ENCODE data around the gene KIAA1671. TPM values are rescaled to one million over a fixed set of nuclear protein-coding genes. Genes with fewer than 3 reads are reported as not detected.

Gene KIAA1671
- polyA plus RNA-seq, 1 donor from 2014 or later: 3.0 TPM

GRCh38 chr22:24994070-24994763 lies 41.7 kb downstream of the KIAA1671 start:
- no peaks in the 10 kb centered on the region for H3K36me3 ChIP-seq (ENCODE audit: insufficient read depth, low read length)
- H3K9me3 ChIP-seq (ENCODE audit: low read length): no peaks in the 10 kb centered on the region
- H3K9ac ChIP-seq (ENCODE audit: low read length): no peak overlapping the region
- no peak overlapping the region for H3K27ac ChIP-seq (ENCODE audit: low read length)
- no peak overlapping the region for H2AFZ ChIP-seq (ENCODE audit: low read depth, low read length)
- H3F3A ChIP-seq (ENCODE audit: insufficient read depth, low read length, poor library complexity, severe bottlenecking): no peaks in the 10 kb centered on the region
- H4K20me1 ChIP-seq (ENCODE audit: insufficient read depth): no peaks in the 10 kb centered on the region
- H3K4me3 ChIP-seq (ENCODE audit: low read length): no peak overlapping the region
- TF ChIP-seq EP300 (conservative IDR thresholded peaks at IDR 0.05; ENCODE audit: poor library complexity, severe bottlenecking) (no peak), CTCF (IDR thresholded peaks at IDR 0.05; ENCODE audit: poor library complexity, severe bottlenecking) (no peak), SMC3 (conservative IDR thresholded peaks at IDR 0.05; ENCODE audit: poor library complexity) (no peak), POLR2AphosphoS5 (IDR thresholded peaks at IDR 0.05) (no peak), TAF1 (IDR thresholded peaks at IDR 0.05; ENCODE audit: low read depth) (no peak), EZH2 (IDR thresholded peaks at IDR 0.05; ENCODE audit: borderline replicate concordance, insufficient read depth, low read length, poor library complexity, severe bottlenecking) (no peak), REST (IDR thresholded peaks at IDR 0.05; ENCODE audit: borderline replicate concordance) (no peak), MXI1 (conservative IDR thresholded peaks at IDR 0.05; ENCODE audit: poor library complexity, severe bottlenecking) (no peak), RAD21 (conservative IDR thresholded peaks at IDR 0.05) (no peak)
- H3K27me3 ChIP-seq (ENCODE audit: insufficient read depth, low read depth, low read length): no peaks in the 10 kb centered on the region
- no peaks in the 10 kb centered on the region for H3K9me2 ChIP-seq (ENCODE audit: insufficient read depth, low read length)
- no peak overlapping the region for H3K4me2 ChIP-seq (ENCODE audit: low read length)
- no peaks in the 10 kb centered on the region for H3K79me2 ChIP-seq (replicated peaks; ENCODE audit: insufficient read depth, low read length)

- H3K9me2 ChIP-seq (ENCODE audit: insufficient read depth, low read length): no peaks in the 10 kb centered on the region
- H3K4me3 ChIP-seq (ENCODE audit: low read length): no peak overlapping the region
- no peak overlapping the region for H3K9ac ChIP-seq (ENCODE audit: low read length)
- no peaks in the 10 kb centered on the region for H4K20me1 ChIP-seq (ENCODE audit: insufficient read depth)
- no peaks in the 10 kb centered on the region for H3K27me3 ChIP-seq (ENCODE audit: insufficient read depth, low read depth, low read length)
- H3K9me3 ChIP-seq (ENCODE audit: low read length): no peaks in the 10 kb centered on the region
- H3F3A ChIP-seq (ENCODE audit: insufficient read depth, low read length, poor library complexity, severe bottlenecking): no peaks in the 10 kb centered on the region
- H3K4me2 ChIP-seq (ENCODE audit: low read length): no peak overlapping the region
- H3K36me3 ChIP-seq (ENCODE audit: insufficient read depth, low read length): no peaks in the 10 kb centered on the region
- H2AFZ ChIP-seq (ENCODE audit: low read depth, low read length): no peak overlapping the region
- no peaks in the 10 kb centered on the region for H3K79me2 ChIP-seq (replicated peaks; ENCODE audit: insufficient read depth, low read length)
- H3K27ac ChIP-seq (ENCODE audit: low read length): no peak overlapping the region
- TF ChIP-seq CTCF (IDR thresholded peaks at IDR 0.05; ENCODE audit: poor library complexity, severe bottlenecking): no peak
- no peak for TF ChIP-seq SMC3 (conservative IDR thresholded peaks at IDR 0.05; ENCODE audit: poor library complexity)
- TF ChIP-seq EZH2 (IDR thresholded peaks at IDR 0.05; ENCODE audit: borderline replicate concordance, insufficient read depth, low read length, poor library complexity, severe bottlenecking): no peak
- no peak for TF ChIP-seq TAF1 (IDR thresholded peaks at IDR 0.05; ENCODE audit: low read depth)
- TF ChIP-seq EP300 (conservative IDR thresholded peaks at IDR 0.05; ENCODE audit: poor library complexity, severe bottlenecking): no peak
- TF ChIP-seq MXI1 (conservative IDR thresholded peaks at IDR 0.05; ENCODE audit: poor library complexity, severe bottlenecking): no peak
- TF ChIP-seq REST (IDR thresholded peaks at IDR 0.05; ENCODE audit: borderline replicate concordance): no peak
- TF ChIP-seq POLR2AphosphoS5 (IDR thresholded peaks at IDR 0.05): no peak
- no peak for TF ChIP-seq RAD21 (conservative IDR thresholded peaks at IDR 0.05)
These were observed 43.2 kb downstream of the KIAA1671 start for GRCh38 chr22:24995649-24996180.
